Peyer's patch (tissue), 4 donors: ENCODE measurements around the gene TCF20.

Experiments used
- POLR2A ChIP-seq, 2 donors: fragments of 450-650 bp; IDR thresholded peaks; one replicate each; pipeline ENCODE4 v1.5.1; 2017; ENCODE audit warnings: antibody characterized with exemption in 2 of 2, mild to moderate bottlenecking in 2 of 2, moderate library complexity in 2 of 2
- TF ChIP-seq, protein P1 (sequence below), 6 experiments: fragments of 450-650 bp in 4 of 6; fragments of 200-600 bp in 2 of 6; sonication (generic) in 1 of 6; IDR thresholded peaks; one replicate each; pipeline ENCODE4 v1.5.1; 2017 to 2019; ENCODE audit warnings: antibody characterized with exemption in 6 of 6, mild to moderate bottlenecking in 3 of 6, moderate library complexity in 1 of 6

DNA sequence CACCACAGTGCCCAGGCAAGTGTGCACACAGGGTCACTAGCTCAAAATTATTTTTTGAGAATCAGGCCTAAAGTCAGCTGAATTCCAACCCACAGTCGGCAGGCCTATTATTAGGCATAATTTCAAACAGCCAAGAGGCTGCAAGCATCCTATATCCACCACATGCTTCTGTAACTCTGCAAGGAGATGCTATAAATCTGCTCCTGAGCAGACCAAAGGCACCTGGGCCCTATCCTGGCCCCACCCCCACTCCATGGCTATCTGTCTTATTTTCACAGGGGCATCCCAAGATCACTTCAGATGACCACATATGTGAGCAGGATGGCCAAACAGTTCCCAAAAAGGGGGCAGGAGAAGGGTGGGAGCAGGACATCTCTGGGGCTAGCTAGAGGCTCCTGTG, 44.6 kb downstream of the TCF20 start:
- TF ChIP-seq, protein P1, sequence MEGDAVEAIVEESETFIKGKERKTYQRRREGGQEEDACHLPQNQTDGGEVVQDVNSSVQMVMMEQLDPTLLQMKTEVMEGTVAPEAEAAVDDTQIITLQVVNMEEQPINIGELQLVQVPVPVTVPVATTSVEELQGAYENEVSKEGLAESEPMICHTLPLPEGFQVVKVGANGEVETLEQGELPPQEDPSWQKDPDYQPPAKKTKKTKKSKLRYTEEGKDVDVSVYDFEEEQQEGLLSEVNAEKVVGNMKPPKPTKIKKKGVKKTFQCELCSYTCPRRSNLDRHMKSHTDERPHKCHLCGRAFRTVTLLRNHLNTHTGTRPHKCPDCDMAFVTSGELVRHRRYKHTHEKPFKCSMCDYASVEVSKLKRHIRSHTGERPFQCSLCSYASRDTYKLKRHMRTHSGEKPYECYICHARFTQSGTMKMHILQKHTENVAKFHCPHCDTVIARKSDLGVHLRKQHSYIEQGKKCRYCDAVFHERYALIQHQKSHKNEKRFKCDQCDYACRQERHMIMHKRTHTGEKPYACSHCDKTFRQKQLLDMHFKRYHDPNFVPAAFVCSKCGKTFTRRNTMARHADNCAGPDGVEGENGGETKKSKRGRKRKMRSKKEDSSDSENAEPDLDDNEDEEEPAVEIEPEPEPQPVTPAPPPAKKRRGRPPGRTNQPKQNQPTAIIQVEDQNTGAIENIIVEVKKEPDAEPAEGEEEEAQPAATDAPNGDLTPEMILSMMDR (IDR thresholded peaks at IDR 0.05), result no peak
- TF ChIP-seq POLR2A (IDR thresholded peaks at IDR 0.05), result no peak
